Sigmoid colon (tissue), 7 donors: ENCODE measurements around the gene ADAP2. TPM values are rescaled to one million over a fixed set of nuclear protein-coding genes. Genes with fewer than 3 reads are reported as not detected.

Source experiments
- DNase-seq: peaks from one replicate; pipeline ENCODE4 v3.0.0-alpha.2; 2019
- H3K27ac ChIP-seq, 4 donors: fragments of 200-600 bp; sonication (generic); one replicate each; pipeline ENCODE4 v1.5.1; 2016 to 2019; ENCODE audit warnings: mild to moderate bottlenecking in 1 of 4
- H3K27me3 ChIP-seq, 3 donors: fragments of 200-600 bp; sonication (generic); one replicate each; pipeline ENCODE4 v1.5.1; 2019; ENCODE audit warnings: mild to moderate bottlenecking in 1 of 3
- H3K36me3 ChIP-seq, 4 donors: fragments of 200-600 bp; sonication (generic); one replicate each; pipeline ENCODE4 v1.5.1; 2016 to 2019
- H3K4me1 ChIP-seq, 4 donors: fragments of 200-600 bp; sonication (generic); one replicate each; pipeline ENCODE4 v1.5.1; 2017 to 2019
- H3K4me3 ChIP-seq, 4 donors: fragments of 200-600 bp; sonication (generic); one replicate each; pipeline ENCODE4 v1.5.1; 2017 to 2019; ENCODE audit warnings: mild to moderate bottlenecking in 2 of 4, moderate library complexity in 1 of 4
- H3K9me3 ChIP-seq, 4 donors: fragments of 200-600 bp in 3 of 4; sonication (generic) in 3 of 4; one replicate each; pipeline versions ENCODE4 v1.5.1 to v1.6.1; 2013 to 2019
- CTCF ChIP-seq, 4 experiments: fragments of 450-650 bp in 3 of 4; fragments of 200-600 bp in 1 of 4; IDR thresholded peaks; one replicate each; pipeline ENCODE4 v1.5.1; 2016 to 2019; ENCODE audit warnings: antibody characterized with exemption in 4 of 4, mild to moderate bottlenecking in 3 of 4, moderate library complexity in 2 of 4
- EP300 ChIP-seq, 4 donors: sonication (generic); formaldehyde crosslinking; IDR thresholded peaks; one replicate each; pipeline ENCODE4 v1.6.1; 2017; ENCODE audit warnings: antibody characterized with exemption in 4 of 4
- POLR2A ChIP-seq, 2 donors: fragments of 450-650 bp; IDR thresholded peaks; one replicate each; pipeline ENCODE4 v1.6.1; 2016; ENCODE audit warnings: antibody characterized with exemption in 2 of 2, mild to moderate bottlenecking in 2 of 2, moderate library complexity in 2 of 2
- POLR2AphosphoS5 ChIP-seq, 4 donors: sonication (generic); formaldehyde crosslinking; IDR thresholded peaks; one replicate each; pipeline ENCODE4 v1.6.1; 2017; ENCODE audit warnings: antibody characterized with exemption in 4 of 4
- WGBS, 2 donors: extraction: QIAGEN DNeasy Blood & Tissue Kit; methylation state at CpG; one replicate each; pipeline ENCODE4 v1.1.7; 2013; 5-methylcytosine and 5-hydroxymethylcytosine counted together
- intact Hi-C: fragments of 100-400 bp; cut with DNase I; formaldehyde crosslinking; loops from one replicate; pipeline ENCODE4 v1.15.1; 2023
- polyA plus RNA-seq, 3 donors: library from polyadenylated mRNA; stranded (reverse); fragments of 200-250 nt; gene quantifications; one replicate each; pipeline ENCODE4 v1.2.3, GENCODE V29; 2013
- total RNA-seq, 4 donors: library from RNA; depleted of rRNA; stranded (reverse); fragments of >200 nt; gene quantifications; one replicate each; pipeline ENCODE4 v1.1.0, GENCODE V29; 2016
- donor health status: healthy with polysubstance abuse.
- donor health status: Bipolar disorder and iron deficiency.
- donor health status: healthy.

The ADAP2 gene
- total RNA-seq, result 10 to 100 TPM; 11.8 to 20.8 (median 18.4) TPM
- polyA plus RNA-seq, result 10 to 100 TPM in 1 of 3 donors, 1 to 10 TPM in 2; 9.0 to 15.0 (median 9.9) TPM

GRCh38 chr17:30921544-30922196 lies at the start of gene ADAP2:
Gene ADAP2, plus strand, starts transcription at chr17:30921945. Its CDS starts 70 bp downstream, at chr17:30922015.
- Histone ChIP-seq H3K36me3 (no peaks in the 10 kb centered on the region), H3K27ac (peak within 1 kb of the TSS; percentile 45 to 58 (median 49)), H3K4me1 (peaks cover 0 to 18% (median 15%) of the 10 kb centered on the region in 4 donors), H3K27me3 (peaks cover 10 to 61% (median 29%) of the 10 kb centered on the region in 3 donors), H3K9me3 (no peaks in the 10 kb centered on the region), H3K4me3 (peak within 1 kb of the TSS; percentile 22 to 57 (median 50))
- TF ChIP-seq CTCF (IDR thresholded peaks at IDR 0.05) (no peak), POLR2A (IDR thresholded peaks at IDR 0.05) (no peak), POLR2AphosphoS5 (IDR thresholded peaks at IDR 0.05) (no peak), EP300 (IDR thresholded peaks at IDR 0.05) (no peak)
- intact Hi-C loops, result no loop called here
- 1 to 3% methylated on average over 60 of the region's 60 CpGs for WGBS, 2 donors
- peak; percentile 73 for DNase-seq

- Histone ChIP-seq H3K27me3 (no peaks in the 10 kb centered on the region), H3K4me1 (no peaks in the 10 kb centered on the region), H3K27ac (no peak overlapping the region), H3K9me3 (no peaks in the 10 kb centered on the region), H3K36me3 (peaks cover 0 to 5% (median 2%) of the 10 kb centered on the region in 4 donors), H3K4me3 (no peak overlapping the region)
- no peak for TF ChIP-seq CTCF (IDR thresholded peaks at IDR 0.05)
- no peak for DNase-seq
- intact Hi-C loops, result no loop called here
- WGBS, 2 donors, result 95 to 97% methylated on average over 5 of the region's 5 CpGs
These were observed 35.6 kb upstream of the ADAP2 start for GRCh38 chr17:30886187-30886586.

- Histone ChIP-seq H3K27me3 (no peaks in the 10 kb centered on the region), H3K36me3 (peaks cover 0 to 27% (median 4%) of the 10 kb centered on the region in 4 donors), H3K4me3 (no peak overlapping the region), H3K9me3 (no peaks in the 10 kb centered on the region), H3K27ac (no peak overlapping the region), H3K4me1 (no peaks in the 10 kb centered on the region)
- TF ChIP-seq POLR2AphosphoS5 (IDR thresholded peaks at IDR 0.05) (no peak), EP300 (IDR thresholded peaks at IDR 0.05) (no peak), CTCF (IDR thresholded peaks at IDR 0.05) (no peak), POLR2A (IDR thresholded peaks at IDR 0.05) (no peak)
- intact Hi-C loops, result no loop called here
- DNase-seq, result no peak
- 93 to 97% methylated on average over 3 of the region's 3 CpGs for WGBS, 2 donors
These were observed 27.5 kb upstream of the ADAP2 start for GRCh38 chr17:30894236-30894635.

GRCh38 chr17:30897311-30897710 lies 24.4 kb upstream of the ADAP2 start:
- no peaks in the 10 kb centered on the region for H3K4me1 ChIP-seq
- H3K4me3 ChIP-seq, result no peak overlapping the region
- intact Hi-C loops, result no loop called here
- TF ChIP-seq CTCF (IDR thresholded peaks at IDR 0.05) (no peak), POLR2AphosphoS5 (IDR thresholded peaks at IDR 0.05) (no peak), EP300 (IDR thresholded peaks at IDR 0.05) (no peak), POLR2A (IDR thresholded peaks at IDR 0.05) (no peak)
- 93 to 96% methylated on average over 5 of the region's 5 CpGs for WGBS, 2 donors
- H3K36me3 ChIP-seq, result peaks cover 0 to 43% (median 9%) of the 10 kb centered on the region in 4 donors
- no peaks in the 10 kb centered on the region for H3K9me3 ChIP-seq
- H3K27ac ChIP-seq, result no peak overlapping the region
- H3K27me3 ChIP-seq, result no peaks in the 10 kb centered on the region
- no peak for DNase-seq
